CD1c-positive myeloid dendritic cell (primary cell): Measurements from ENCODE around the gene KCNH3.
"Not testable (repeated sequence)": the region's sequence is repeated elsewhere in the genome, so short reads cannot be mapped to it uniquely, and the experiment has no call there.

Experiments
- DNase-seq: peaks from one replicate; pipeline ENCODE4 v3.0.0-alpha.2; 2016; ENCODE audit errors: extremely low spot score

The KCNH3 gene

GRCh38 chr12:49584591-49584990 lies 45.8 kb downstream of the KCNH3 start:
- no peak for DNase-seq

- no peak for DNase-seq
These were observed 46.9 kb downstream of the KCNH3 start for GRCh38 chr12:49585477-49586459.

- no peak for DNase-seq
These were observed 48.5 kb downstream of the KCNH3 start for GRCh38 chr12:49587174-49587908.

GRCh38 chr12:49588281-49588680 lies 49.5 kb downstream of the KCNH3 start:
- no peak for DNase-seq

- peak; percentile 16 for DNase-seq
These were observed 50.1 kb downstream of the KCNH3 start for GRCh38 chr12:49588721-49589516.

- DNase-seq: no peak
These were observed 59.7 kb downstream of the KCNH3 start for GRCh38 chr12:49598527-49598926.

- no peak for DNase-seq
These were observed 61.1 kb downstream of the KCNH3 start for GRCh38 chr12:49599961-49600360.

- DNase-seq: no peak
These were observed 64.9 kb downstream of the KCNH3 start for GRCh38 chr12:49603721-49604120.

- DNase-seq: no peak
These were observed 66.0 kb downstream of the KCNH3 start for GRCh38 chr12:49604856-49605255.

- not testable (repeated sequence) for DNase-seq
These were observed 66.7 kb downstream of the KCNH3 start, which contains the start of gene FAM186B for GRCh38 chr12:49605539-49605938. Gene FAM186B, minus strand, starts transcription at chr12:49605639. Its CDS starts 162 bp downstream, at chr12:49605477.
